ENCODE data around the gene IQCH. TPM values are rescaled to one million over a fixed set of nuclear protein-coding genes. Genes with fewer than 3 reads are reported as not detected.

The IQCH gene
- total RNA-seq, result 3.5 and 4.8 TPM in 2 replicates

DNA sequence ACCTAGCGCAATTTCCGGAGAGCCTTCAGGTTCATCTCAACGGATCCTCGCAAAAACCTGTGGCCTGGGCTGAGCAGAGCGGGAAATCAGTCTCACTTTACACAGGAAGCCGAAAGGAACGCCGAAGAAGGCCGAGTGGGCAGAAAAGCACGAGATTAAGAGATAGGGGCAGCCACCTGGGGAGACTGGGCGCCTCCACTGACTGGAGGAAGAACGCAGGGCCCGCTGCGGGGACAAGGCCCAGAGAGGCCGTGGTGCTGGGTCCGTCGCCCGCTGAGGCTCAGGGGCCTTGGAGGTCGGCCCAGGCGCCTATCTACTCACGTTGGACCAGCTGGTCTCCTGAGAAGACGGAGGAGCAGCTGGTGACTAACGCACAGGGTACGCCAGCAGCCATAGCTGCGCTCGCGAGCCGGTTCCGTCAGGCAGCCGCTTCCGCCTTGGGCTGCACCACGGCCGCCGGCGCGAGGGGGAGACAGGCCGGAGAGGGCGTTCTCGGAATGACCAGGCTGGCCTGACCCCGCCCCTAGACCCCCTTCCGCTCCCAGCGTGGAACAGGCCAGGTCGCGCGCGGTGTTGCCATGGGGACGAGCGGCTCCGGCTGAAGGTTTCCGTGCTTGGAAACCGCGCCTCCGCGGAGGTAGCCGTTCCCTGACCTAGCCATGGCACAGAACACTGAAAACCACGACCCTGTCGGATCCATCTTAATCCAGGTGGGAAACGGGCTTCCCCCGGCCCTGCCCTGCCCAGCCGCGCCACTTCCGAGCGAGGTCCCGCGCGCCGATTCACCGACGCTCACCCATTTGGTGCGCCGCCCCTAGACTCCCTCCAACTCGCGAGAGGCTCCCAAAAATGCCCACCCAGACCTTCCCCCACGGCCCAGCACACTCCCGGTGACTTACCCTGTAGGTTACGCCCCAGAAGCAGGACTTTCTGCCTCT, at the start of gene IQCH, which contains the start of gene AAGAB:
TSS of gene IQCH (plus strand) at position 549 of the 938 bp plus-strand sequence. CDS start at position 660, 111 bp downstream.
TSS of gene AAGAB (minus strand) at position 424 of the 938 bp plus-strand sequence. CDS start at position 394, 30 bp downstream.

DNA sequence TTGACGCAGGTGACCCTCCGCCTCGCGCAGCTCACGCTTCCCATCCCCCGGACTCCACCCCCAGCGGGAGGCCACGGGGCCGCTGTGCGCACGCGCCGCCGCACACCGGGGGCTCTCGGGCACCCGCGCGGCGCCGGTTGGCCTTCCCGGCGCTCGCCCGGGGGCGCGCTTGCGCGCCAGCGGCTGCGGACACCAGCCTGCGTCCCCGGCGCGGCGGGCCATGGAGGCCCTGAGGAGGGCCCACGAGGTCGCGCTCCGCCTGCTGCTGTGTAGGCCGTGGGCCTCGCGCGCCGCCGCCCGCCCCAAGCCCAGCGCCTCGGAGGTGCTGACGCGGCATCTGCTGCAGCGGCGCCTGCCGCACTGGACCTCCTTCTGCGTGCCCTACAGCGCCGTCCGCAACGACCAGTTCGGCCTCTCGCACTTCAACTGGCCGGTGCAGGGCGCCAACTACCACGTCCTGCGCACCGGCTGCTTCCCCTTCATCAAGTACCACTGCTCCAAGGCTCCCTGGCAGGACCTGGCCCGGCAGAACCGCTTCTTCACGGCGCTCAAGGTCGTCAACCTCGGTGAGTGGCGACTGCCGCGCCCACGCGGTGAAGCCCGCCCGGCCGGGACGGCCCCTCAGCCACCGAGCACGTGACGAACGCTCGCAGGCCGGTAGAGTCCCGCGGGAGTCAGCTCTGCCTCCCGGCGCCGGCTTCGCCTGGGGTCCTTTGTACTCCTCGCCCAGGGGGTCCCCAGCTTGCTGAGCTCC, 266.6 kb downstream of the IQCH start, which contains the start of gene C15orf61:
TSS of gene C15orf61 (plus strand) at position 103 of the 754 bp plus-strand sequence. CDS start at position 221, 118 bp downstream.

DNA sequence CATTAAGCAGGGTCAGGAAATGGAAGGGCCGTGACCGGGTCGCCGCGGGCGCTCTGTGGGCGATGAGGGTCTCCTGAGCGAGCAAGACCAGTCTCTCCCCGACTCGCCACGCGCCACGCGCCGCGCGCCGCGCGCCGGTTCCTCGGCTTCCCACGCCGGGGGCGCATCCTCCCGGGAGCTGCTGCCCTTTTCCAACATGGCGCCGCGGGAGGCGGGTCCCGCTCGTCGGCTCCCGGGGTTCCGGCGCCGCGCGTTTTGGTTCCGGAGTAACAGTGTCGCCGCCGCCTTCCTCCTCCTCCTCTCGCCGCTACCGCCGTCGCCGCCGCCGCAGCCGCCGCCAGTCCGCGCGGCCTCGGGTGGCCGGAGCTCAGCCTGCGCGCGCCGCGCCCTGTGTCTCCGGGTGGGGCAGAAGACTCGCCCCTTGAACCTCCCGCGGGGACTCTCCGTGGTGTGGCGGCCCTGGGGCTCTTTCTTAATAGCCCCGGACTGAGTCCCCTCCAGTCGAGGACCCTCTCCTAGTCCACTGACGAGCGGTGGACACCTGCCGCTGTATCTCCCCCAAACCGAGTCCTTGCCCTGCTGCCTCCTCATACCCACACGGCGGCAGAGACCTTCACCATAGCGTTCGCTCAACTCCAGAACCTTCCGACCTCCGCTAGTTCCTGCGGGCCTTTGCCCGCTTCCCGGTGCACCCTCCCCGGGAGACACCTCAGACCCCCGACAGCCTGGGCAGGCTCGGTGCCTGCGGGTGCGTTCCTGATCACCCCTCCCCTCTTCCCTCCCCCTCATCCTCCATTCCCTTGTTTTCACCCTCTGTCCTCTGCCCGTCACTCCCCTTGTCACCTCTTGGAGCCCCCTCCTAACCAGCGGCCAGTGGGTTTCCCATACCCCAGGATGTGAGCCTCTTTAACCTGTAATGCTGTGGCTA, 288.1 kb downstream of the IQCH start, which contains the start of gene MAP2K5:
TSS of gene MAP2K5 (plus strand) at position 284 of the 928 bp plus-strand sequence. CDS start at position 917, 633 bp downstream.

Other genes starting within 250 kb of the IQCH start
- 33.7 and 38.5 TPM in 2 replicates for gene SMAD3, start 189.2 kb upstream of the IQCH start, total RNA-seq
- gene AAGAB, start 125 bp upstream of the IQCH start, total RNA-seq, result 39.9 and 47.6 TPM in 2 replicates